Activated naive CD4-positive, alpha-beta T cell (primary cell): ENCODE measurements around the gene PTPRT.

Experiments
- DNase-seq, 4 experiments: peaks; one replicate each; lab custom pipeline; 2025; lab: John Stamatoyannopoulos, UW

The PTPRT gene

GRCh38 chr20:42191140-42191860 lies 998.4 kb downstream of the PTPRT start:
- DNase-seq = no peak

DNA sequence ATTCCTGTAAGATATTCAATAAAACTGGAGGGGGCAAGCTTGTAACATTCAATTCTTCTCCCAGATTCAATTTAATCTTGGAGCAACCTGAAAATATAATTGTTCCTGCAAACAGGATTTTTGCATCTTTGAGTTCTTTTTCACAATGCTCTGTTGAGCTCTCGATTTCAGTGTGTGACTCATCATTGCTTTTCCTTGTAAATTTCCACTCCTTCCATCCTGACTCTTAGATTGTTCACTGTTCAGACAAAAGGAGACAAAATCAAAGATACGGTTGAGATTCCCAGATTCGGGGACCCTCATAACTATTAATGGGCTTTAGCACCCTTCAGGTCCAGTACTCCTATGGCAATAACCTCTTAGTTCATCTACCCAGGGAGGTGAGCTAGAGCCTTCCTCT lies 999.6 kb downstream of the PTPRT start:
- no peak for DNase-seq

DNA sequence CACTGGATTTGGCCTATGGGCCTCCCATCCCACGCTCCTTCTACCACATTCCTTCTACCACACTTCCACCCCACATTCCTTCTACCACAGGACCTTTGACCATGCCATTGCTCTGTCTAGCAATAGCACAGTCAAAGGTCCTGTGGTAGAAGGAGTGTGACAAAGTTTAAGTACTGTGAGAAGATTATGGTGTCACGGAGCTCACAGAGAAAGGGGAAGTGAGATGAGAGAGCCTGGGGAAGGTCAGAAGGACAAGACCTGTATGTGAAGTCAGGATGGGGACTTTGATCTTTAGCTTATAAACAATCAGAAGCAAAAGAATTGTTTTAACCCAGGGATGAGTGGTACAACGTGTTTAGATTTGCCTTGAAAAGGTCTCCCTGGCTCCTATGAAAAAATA lies 1003.4 kb downstream of the PTPRT start:
- no peak for DNase-seq

DNA sequence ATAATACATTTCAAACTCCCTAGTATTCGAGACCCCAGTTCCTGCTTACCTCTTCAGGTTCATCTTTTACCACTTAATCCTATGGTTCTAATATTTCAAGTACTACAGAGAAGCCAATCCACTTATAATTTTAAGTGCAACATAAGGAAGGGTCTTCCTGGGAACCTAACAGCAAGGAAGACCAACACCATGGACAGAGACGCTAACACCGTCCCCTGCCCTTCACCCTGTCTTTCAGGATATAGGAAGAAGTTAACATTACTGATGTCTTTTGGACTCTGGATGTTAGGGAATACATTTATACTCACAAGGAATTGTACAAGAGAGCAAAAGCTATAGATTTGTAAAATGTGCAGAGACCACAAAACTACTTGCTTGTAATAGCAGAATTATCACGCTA lies 1006.6 kb downstream of the PTPRT start:
- DNase-seq = no peak

DNA sequence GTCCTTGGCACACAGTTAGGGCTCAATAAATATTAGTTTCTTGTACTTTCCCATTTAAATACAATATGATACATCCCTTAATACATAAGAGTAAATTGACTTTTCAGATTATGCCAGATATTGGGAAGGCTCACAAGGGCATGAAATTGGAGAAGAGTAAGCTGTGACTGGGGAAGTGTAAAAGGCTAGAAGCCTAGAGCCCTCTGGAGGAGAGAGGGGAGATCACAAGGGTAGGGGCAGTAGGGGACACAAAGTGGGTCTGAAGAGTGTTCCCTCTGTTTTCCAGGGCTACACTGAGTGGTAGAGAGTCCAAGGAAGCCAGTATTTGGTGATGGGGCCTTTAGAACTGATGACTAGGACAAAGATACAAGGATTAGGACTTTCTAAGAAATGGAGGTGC lies 1008.6 kb downstream of the PTPRT start:
- no peak for DNase-seq

- no peak for DNase-seq
Observed at GRCh38 chr20:42179768-42180167, 1009.9 kb downstream of the PTPRT start.

- no peak for DNase-seq
Observed at GRCh38 chr20:42173440-42173839, 1016.3 kb downstream of the PTPRT start.

DNA sequence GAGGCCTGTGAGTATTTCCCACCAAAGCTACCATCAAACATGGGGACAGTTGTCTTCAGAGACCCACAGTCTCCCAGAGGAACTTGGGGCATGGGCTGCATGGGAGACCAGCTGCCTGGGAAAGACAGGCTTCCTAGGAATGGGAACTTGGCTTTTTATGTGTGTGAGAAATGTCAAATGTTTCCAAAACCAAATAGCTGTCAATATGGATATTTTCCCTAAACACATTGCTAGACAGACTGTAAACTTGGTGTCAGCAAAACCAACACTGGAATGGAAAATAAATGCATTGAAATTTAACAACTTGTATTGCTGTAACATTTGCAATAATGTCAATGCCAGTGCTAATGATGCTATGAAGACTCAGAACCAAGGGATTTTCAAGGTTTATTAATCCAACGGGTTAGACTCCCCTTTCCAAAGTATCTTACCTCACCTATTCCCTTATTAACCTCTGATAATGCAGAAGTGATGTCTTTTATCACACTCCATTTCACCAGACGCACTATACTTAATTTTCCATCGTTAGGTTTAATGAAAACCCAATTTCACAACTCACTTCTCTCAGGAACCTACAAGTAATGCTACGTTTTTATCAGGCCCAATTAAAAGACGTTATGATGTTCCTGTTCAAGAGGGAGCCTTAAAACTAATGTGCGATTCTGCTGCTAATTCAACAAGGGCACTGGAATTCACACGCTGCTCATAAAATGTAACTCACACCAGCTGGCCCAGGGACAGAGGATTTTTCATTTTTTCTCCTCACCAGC lies 1025.4 kb downstream of the PTPRT start:
- DNase-seq = no peak

DNA sequence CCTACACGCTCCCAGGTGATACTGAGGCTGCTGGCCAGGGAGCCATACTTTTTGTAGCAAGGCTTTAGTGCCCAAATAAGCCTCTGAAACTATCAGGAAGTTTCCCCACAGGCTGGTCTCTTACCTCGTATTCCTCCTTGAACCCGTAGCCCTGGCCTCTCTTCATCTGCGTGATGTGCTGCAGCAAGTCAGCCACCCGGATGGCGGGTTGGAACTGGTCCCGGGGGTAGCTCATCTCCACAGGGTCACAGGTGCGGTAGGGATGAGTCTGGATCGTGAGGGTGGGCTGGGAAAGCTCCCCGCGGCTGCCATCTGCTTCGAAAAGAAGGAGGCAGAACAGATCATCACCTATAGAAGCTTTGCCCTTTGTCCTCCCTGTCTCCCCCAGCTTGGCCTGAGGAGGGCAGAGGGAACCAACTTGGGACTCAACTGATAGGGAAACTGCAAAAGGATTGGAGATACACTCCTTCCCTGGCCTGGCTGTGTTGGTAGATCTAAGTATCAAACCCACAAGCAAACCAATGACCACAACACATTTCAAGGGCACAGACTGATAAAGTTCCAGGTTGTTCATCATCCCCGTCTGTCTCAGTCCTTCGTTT lies 1028.4 kb downstream of the PTPRT start:
- no peak for DNase-seq

- no peak for DNase-seq
Observed at GRCh38 chr20:42159808-42160207, 1029.9 kb downstream of the PTPRT start.

- DNase-seq = no peak
Observed at GRCh38 chr20:42158272-42158671, 1031.4 kb downstream of the PTPRT start.

DNA sequence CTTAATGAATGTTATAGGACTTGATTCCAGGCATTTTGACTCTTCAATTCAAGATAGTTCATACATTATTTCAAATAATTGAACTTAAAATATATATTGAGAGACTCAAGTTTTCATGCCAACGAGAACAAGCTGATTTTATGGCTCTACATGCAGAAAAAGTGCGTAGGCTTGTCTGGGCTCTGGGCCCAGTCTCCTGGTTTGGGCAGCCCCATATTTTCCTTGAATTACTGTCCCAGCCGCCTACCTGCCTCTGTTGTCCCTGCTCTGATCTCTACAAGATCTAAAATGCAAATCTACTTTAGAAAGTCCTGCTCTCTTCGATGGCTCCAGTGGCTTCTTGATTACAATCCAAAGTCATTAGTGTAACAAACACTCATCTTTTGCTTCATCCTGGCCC lies 1034.1 kb downstream of the PTPRT start:
- no peak for DNase-seq

DNA sequence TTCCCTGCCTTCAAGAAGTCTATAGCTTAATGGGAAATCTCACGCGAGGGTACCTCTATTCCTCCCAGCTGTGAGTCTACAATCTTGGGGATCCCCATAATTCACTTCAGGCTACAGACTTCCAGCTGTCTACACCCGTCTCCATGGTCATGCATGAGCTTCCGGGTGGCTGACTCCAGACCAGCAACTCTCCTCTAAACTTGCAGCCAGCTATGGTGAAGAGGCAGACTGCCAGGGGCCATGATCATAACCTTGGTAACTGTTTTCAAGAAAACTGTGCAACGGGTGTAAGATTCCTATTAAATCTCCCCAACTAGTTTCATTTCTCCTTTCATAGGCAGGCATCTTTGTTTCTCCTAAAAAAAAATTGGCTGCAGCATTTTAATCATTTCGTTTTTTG lies 1037.1 kb downstream of the PTPRT start:
- DNase-seq = no peak

DNA sequence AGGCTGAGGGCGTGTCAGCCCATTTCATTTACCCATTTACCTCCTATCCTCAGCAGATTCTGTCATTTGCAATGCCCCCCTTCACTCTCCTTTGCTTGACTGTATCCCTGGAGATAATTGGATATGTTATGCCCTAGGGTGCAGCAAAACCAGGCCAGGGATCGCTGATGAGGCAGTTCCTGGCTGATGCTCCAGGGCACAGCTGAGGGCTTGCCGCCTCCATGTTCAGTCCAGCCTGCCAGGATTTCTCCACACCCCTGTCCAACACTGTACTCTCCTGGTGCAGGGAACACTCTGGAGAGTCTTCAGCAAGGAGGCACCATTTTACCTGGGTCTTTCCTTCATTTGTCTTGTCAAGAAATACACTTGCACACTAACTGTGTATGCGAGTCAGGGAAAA lies 1039.5 kb downstream of the PTPRT start:
- no peak for DNase-seq

- no peak for DNase-seq
Observed at GRCh38 chr20:42138729-42139128, 1051.0 kb downstream of the PTPRT start.

- no peak for DNase-seq
Observed at GRCh38 chr20:42134265-42135098, 1055.2 kb downstream of the PTPRT start.

- DNase-seq = no peak
Observed at GRCh38 chr20:42130810-42131596, 1058.7 kb downstream of the PTPRT start.

GRCh38 chr20:42125426-42125825 lies 1064.3 kb downstream of the PTPRT start:
- no peak for DNase-seq

DNA sequence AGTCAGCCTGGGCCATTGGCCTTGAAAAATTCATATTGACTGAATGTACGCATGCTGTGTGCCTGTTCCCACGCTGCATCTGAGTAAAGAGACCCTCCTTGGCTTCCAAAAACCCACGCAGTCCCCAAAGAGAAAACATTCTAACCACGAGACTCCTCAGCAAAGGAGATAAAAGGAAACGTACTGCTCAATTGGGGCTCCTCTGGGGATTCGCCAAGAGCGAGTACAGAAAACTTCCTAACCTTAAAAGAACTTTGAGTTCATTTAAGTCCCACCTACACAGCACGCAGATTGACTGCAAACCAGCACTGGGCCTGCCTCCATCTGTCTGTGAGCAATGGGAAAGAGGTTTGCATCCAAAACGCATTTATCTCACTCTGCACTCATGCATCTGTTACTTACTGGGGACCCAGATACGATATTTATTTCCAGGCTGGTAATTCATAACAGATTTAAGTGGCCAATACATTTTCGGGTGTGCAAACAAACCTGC lies 1065.7 kb downstream of the PTPRT start:
- DNase-seq = no peak

- DNase-seq = no peak
Observed at GRCh38 chr20:42118409-42119125, 1071.1 kb downstream of the PTPRT start.

DNA sequence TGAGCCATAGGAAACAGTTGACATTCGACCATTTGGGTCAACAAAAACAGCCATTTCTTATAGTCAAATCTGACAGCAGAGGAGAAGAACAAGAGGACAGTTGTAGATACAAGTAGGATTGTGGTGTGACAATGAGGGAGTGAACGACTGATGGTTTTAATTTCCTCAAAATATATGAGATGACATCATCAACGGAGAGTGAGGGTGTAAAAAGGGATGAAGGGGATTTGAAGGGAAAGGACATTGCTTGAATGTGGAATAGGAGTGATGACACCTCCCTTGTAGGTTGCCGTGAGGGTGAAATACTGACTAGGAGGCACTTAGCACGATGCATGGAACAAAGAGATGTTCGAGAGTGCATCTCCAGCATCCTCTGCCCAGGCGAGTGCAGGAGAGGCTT lies 1071.7 kb downstream of the PTPRT start:
- no peak for DNase-seq
